ENCODE data around the gene DUSP2.

- TF ChIP-seq, protein P1, sequence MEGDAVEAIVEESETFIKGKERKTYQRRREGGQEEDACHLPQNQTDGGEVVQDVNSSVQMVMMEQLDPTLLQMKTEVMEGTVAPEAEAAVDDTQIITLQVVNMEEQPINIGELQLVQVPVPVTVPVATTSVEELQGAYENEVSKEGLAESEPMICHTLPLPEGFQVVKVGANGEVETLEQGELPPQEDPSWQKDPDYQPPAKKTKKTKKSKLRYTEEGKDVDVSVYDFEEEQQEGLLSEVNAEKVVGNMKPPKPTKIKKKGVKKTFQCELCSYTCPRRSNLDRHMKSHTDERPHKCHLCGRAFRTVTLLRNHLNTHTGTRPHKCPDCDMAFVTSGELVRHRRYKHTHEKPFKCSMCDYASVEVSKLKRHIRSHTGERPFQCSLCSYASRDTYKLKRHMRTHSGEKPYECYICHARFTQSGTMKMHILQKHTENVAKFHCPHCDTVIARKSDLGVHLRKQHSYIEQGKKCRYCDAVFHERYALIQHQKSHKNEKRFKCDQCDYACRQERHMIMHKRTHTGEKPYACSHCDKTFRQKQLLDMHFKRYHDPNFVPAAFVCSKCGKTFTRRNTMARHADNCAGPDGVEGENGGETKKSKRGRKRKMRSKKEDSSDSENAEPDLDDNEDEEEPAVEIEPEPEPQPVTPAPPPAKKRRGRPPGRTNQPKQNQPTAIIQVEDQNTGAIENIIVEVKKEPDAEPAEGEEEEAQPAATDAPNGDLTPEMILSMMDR (IDR thresholded peaks at IDR 0.05), result no peak
- no peak for TF ChIP-seq ZFX (IDR thresholded peaks at IDR 0.05; ENCODE audit: borderline replicate concordance)
These were observed 15.6 kb downstream of the DUSP2 start for GRCh38 chr2:96129528-96130120.
